OCI-LY7 (cell line): Measurements from ENCODE around the gene UBE2G2. TPM values are rescaled to one million over a fixed set of nuclear protein-coding genes. Genes with fewer than 3 reads are reported as not detected.

Experiments
- Bru-seq: library from RNA; stranded (reverse); fragments of 400-500 nt; gene quantifications from one replicate; lab custom pipeline; 2021; lab: Mats Ljungman, UMichigan
- BruChase-seq, 2 experiments: library from RNA; stranded (reverse); fragments of 400-500 nt; gene quantifications; one replicate each; lab custom pipeline; 2021; lab: Mats Ljungman, UMichigan
- BruUV-seq: library from RNA; stranded (reverse); fragments of 400-500 nt; replicated peaks from 2 replicates; lab custom pipeline; 2021; lab: Mats Ljungman, UMichigan
- CTCF ChIA-PET: fragments of 300-600 bp; sonication (Branson Sonifier 250); formaldehyde crosslinking; loops from one replicate; lab custom pipeline; 2022; ENCODE audit warnings: antibody characterized with exemption; ENCODE audit not compliant: unreplicated experiment; lab: Charles Lee
- POLR2A ChIA-PET: fragments of 300-600 bp; sonication (Branson Sonifier 250); formaldehyde crosslinking; loops from one replicate; lab custom pipeline; 2022; ENCODE audit warnings: antibody characterized with exemption; lab: Charles Lee
- DNase-seq: peaks from one replicate; pipeline ENCODE4 v3.0.0-alpha.2; 2015; ENCODE audit warnings: low spot score
- H2AFZ ChIP-seq: fragments of 200-600 bp; sonication (generic), shearing (Covaris generic); 2 replicates; pipeline ENCODE4 v1.6.1; 2014; ENCODE audit warnings: mild to moderate bottlenecking, antibody characterized with exemption, low read length, moderate library complexity
- H3K27ac ChIP-seq: fragments of 200-600 bp; sonication (generic); 2 replicates; pipeline ENCODE4 v1.5.1; 2014; ENCODE audit warnings: mixed run types, low read depth, mild to moderate bottlenecking, moderate library complexity, low read length, inconsistent platforms; ENCODE audit not compliant: poor library complexity, severe bottlenecking
- H3K36me3 ChIP-seq: fragments of 200-600 bp; sonication (generic); 2 replicates; pipeline ENCODE4 v1.6.1; 2014; ENCODE audit warnings: mild to moderate bottlenecking, antibody characterized with exemption, low read length, moderate library complexity, mixed read lengths; ENCODE audit not compliant: insufficient read depth
- H3K4me1 ChIP-seq: fragments of 200-600 bp; sonication (generic); 2 replicates; pipeline ENCODE4 v1.5.1; 2014; ENCODE audit warnings: mild to moderate bottlenecking, low read length; ENCODE audit not compliant: insufficient read depth, poor library complexity, severe bottlenecking
- H3K4me2 ChIP-seq: fragments of 200-600 bp; sonication (generic); 2 replicates; pipeline ENCODE4 v1.6.1; 2014; ENCODE audit warnings: mild to moderate bottlenecking, low read length
- H3K4me3 ChIP-seq: fragments of 200-600 bp; sonication (generic); 2 replicates; pipeline ENCODE4 v1.5.1; 2014; ENCODE audit warnings: mild to moderate bottlenecking, low read depth, low read length; ENCODE audit not compliant: poor library complexity, severe bottlenecking
- H3K79me2 ChIP-seq: fragments of 200-600 bp; sonication (generic); 2 replicates; pipeline ENCODE4 v1.6.1; 2016; ENCODE audit warnings: low read depth, mild to moderate bottlenecking, low read length, moderate library complexity, mixed read lengths; ENCODE audit not compliant: insufficient read depth
- H3K9me2 ChIP-seq: fragments of 200-600 bp; sonication (generic); 2 replicates; pipeline ENCODE4 v1.6.1; 2016; ENCODE audit warnings: mild to moderate bottlenecking, low read length, mixed read lengths; ENCODE audit not compliant: insufficient read depth
- H3K9me3 ChIP-seq: fragments of 200-600 bp; sonication (generic); 2 replicates; pipeline ENCODE4 v1.6.1; 2014; ENCODE audit warnings: mild to moderate bottlenecking, mixed run types, low read length, mixed read lengths
- H4K20me1 ChIP-seq: fragments of 200-600 bp; sonication (generic); 2 replicates; pipeline ENCODE4 v1.6.1; 2014; ENCODE audit warnings: mild to moderate bottlenecking, antibody characterized with exemption, low read length, moderate library complexity, mixed read lengths; ENCODE audit not compliant: insufficient read depth
- EZH2phosphoT487 ChIP-seq: fragments of 200-600 bp; sonication (generic); IDR thresholded peaks from 2 replicates; pipeline ENCODE4 v1.6.1; 2018; ENCODE audit warnings: low read depth, borderline replicate concordance, mild to moderate bottlenecking, mixed run types, antibody characterized with exemption, low read length, moderate library complexity, mixed read lengths
- intact Hi-C: fragments of 100-400 bp; cut with micrococcal nuclease; formaldehyde crosslinking; loops from one replicate; pipeline ENCODE4 v1.10.0; 2022; ENCODE audit not compliant: unreplicated experiment
- long read RNA-seq: library from polyadenylated mRNA; stranded (forward); transcript quantifications from one replicate; pipeline ENCODE4 v2.0.0, GENCODE V29; 2022
- total RNA-seq, 2 experiments: library from RNA; depleted of rRNA in 1 of 2; stranded (reverse); fragments of >200 nt in 1 of 2; shearing (Covaris generic) in 1 of 2; gene quantifications; 2 replicates each; pipeline ENCODE4 v1.2.3, GENCODE V29; 2014 to 2022
- TF ChIP-seq, protein P1 (sequence below): fragments of 200-600 bp; sonication (generic); conservative IDR thresholded peaks from 2 replicates; pipeline ENCODE4 v1.5.1; 2014; ENCODE audit warnings: mild to moderate bottlenecking, antibody characterized with exemption, low read length, moderate library complexity, mixed read lengths

The UBE2G2 gene, protein sequence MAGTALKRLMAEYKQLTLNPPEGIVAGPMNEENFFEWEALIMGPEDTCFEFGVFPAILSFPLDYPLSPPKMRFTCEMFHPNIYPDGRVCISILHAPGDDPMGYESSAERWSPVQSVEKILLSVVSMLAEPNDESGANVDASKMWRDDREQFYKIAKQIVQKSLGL
- 104 and 121 TPM in 2 replicates for total RNA-seq (2014; rRNA removed; shearing (Covaris generic))
- total RNA-seq (2022): 137 and 141 TPM in 2 replicates
- Bru-seq, nascent RNA: percentile 93 among the genes with signal in this experiment
- percentile 98 among the genes with signal in this experiment for BruChase-seq, experiment 1, labeled RNA remaining after a 6-hour chase
- BruChase-seq, experiment 2, labeled RNA remaining after a 2-hour chase: percentile 97 among the genes with signal in this experiment
- long read RNA-seq, full-length matches to known transcripts: 108 of 195 reads
- long read RNA-seq, partial matches to known transcripts: 12 of 195 reads
- long read RNA-seq, other reads (novel, unspliced or antisense): 75 of 195 reads

DNA sequence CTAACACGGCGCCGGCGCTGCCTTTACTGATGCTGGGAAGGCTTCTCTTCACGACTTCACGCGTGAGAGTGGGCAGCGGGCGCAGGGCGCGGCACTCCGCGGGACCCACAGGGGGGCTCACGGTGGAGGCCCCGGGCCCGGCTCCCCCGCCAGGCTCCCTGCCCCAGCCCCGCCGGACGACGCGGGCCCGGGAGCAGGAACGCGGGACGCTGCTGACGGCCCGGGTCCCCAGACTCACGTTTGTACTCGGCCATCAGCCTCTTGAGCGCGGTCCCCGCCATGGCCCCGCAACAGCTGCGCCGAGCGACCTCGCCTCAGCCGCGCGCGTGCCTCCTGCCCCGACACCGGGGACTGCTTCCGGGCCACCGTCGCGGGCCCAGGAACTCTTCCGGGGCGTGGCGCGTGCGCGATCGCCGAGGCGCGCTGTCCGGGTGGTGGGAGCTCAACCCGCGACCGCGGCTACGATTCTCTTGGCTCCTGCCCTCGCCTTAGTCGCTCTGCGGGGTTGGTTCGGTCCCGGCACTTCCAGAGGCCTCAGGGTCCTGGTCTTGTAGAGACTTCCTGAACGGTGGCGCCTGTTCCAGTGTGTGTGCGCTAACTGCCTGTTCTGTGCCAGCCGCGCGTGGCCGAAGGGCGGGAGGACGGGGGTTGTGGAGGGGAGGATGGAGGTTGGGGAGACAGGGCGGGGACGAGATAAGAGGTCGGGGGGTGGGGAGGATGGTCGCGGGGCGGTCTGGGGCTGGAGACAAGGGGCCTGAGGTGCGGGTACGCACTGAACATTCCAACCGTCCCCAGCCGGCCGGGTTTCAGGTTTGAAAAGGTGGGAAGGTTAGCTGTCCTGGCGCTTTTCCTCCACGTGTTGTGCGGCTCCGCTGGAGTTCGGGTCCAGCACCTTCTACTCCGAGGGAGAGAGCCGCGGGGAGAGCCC lies at the start of gene UBE2G2:
TSS of gene UBE2G2 (minus strand) at position 353 of the 928 bp plus-strand sequence. CDS start at position 281, 72 bp downstream.
- Histone ChIP-seq H4K20me1 (peaks cover 13% of the 10 kb centered on the region), H3K9me3 (no peaks in the 10 kb centered on the region), H3K4me2 (peak within 1 kb of the TSS; percentile 73), H3K27ac (peak within 1 kb of the TSS; percentile 64), H2AFZ (peak within 1 kb of the TSS; percentile 55), H3K9me2 (no peaks in the 10 kb centered on the region), H3K79me2 (peaks cover 56% of the 10 kb centered on the region), H3K36me3 (peaks cover 78% of the 10 kb centered on the region), H3K4me3 (peak within 1 kb of the TSS; percentile 81), H3K4me1 (peaks cover 32% of the 10 kb centered on the region)
- TF ChIP-seq, protein P1, sequence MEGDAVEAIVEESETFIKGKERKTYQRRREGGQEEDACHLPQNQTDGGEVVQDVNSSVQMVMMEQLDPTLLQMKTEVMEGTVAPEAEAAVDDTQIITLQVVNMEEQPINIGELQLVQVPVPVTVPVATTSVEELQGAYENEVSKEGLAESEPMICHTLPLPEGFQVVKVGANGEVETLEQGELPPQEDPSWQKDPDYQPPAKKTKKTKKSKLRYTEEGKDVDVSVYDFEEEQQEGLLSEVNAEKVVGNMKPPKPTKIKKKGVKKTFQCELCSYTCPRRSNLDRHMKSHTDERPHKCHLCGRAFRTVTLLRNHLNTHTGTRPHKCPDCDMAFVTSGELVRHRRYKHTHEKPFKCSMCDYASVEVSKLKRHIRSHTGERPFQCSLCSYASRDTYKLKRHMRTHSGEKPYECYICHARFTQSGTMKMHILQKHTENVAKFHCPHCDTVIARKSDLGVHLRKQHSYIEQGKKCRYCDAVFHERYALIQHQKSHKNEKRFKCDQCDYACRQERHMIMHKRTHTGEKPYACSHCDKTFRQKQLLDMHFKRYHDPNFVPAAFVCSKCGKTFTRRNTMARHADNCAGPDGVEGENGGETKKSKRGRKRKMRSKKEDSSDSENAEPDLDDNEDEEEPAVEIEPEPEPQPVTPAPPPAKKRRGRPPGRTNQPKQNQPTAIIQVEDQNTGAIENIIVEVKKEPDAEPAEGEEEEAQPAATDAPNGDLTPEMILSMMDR: no peak
- TF ChIP-seq EZH2phosphoT487: no peak
- POLR2A ChIA-PET: interaction anchor here (0.8 to 1.6 kb wide), 2 partner anchors 128 to 326 kb away, joined by 3 to 4 read pairs; no protein-coding TSS in a partner anchor
- peak; percentile 86 for DNase-seq
- BruUV-seq: TSS peak; percentile 71
- CTCF ChIA-PET: no interaction called here
- intact Hi-C loops: loop anchor here (1.0 to 2.0 kb wide), 2 partner anchors 71 to 131 kb away; partner anchors contain the start of gene PTTG1IP

DNA sequence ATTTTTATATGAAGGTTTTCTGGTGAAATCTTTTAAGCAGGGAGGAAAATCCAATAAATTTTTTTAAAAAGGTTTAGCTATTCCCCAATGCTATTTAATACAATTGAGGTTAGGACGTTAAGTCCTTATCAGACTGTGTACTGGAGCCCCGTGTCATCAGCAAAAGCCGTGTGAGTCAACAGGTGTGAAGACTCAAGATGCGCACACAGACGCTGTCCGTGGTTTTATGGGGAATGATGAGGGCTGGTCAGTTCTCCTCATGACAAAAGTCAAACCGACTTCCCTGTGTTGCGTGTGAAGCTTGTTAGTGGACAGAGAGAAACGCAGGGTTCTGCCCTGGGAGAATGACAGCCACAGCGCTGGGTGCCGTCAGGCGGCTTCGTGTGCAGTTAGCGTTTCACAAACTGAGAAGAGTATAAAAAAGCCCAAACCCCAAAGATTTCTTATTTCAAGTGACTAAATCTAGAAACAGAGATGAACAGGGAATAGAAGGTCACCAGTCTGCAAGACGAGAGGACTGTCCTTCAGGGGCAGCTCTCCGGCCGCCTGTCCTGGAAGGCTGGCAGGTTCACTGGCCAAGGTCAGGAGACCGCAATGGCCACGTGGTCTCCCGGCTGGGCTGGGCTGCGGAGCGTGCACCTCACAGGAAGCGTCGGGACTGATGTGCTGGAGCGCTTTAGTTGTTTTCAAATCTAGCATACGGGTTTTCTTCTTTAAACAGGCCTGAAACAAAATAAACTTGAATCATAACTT lies 49.5 kb upstream of the UBE2G2 start:
- Histone ChIP-seq H2AFZ (no peak overlapping the region), H3K36me3 (peaks cover 27% of the 10 kb centered on the region), H3K27ac (no peak overlapping the region), H4K20me1 (no peaks in the 10 kb centered on the region), H3K4me3 (no peak overlapping the region), H3K9me2 (no peaks in the 10 kb centered on the region), H3K79me2 (no peaks in the 10 kb centered on the region), H3K9me3 (no peaks in the 10 kb centered on the region), H3K4me1 (no peaks in the 10 kb centered on the region), H3K4me2 (no peak overlapping the region)
- TF ChIP-seq, protein P1: no peak
- TF ChIP-seq EZH2phosphoT487: no peak
- no peak for DNase-seq
- TSS peak; percentile 65 for BruUV-seq
- ChIA-PET CTCF (no interaction called here), POLR2A (interaction anchor here (0.6 kb wide), 1 partner anchor 22 kb away, joined by 3 read pairs; the partner anchor contains the start of gene PTTG1IP)
- intact Hi-C loops: no loop called here
